NOMO-1 treated with DMSO at 0.1 percent for 48 hours (cell line): ENCODE results near the gene CRIM1.

Experiments
- DNase-seq: peaks from one replicate; lab custom pipeline; 2025; ENCODE audit not compliant: unreplicated experiment; lab: John Stamatoyannopoulos, UW

The CRIM1 gene

GRCh38 chr2:36480028-36480427, 124.5 kb downstream of the CRIM1 start:
- no peak for DNase-seq

GRCh38 chr2:36480636-36481035, 125.1 kb downstream of the CRIM1 start:
- no peak for DNase-seq

- DNase-seq, result no peak
These were observed 126.1 kb downstream of the CRIM1 start for GRCh38 chr2:36481709-36482108.

DNA sequence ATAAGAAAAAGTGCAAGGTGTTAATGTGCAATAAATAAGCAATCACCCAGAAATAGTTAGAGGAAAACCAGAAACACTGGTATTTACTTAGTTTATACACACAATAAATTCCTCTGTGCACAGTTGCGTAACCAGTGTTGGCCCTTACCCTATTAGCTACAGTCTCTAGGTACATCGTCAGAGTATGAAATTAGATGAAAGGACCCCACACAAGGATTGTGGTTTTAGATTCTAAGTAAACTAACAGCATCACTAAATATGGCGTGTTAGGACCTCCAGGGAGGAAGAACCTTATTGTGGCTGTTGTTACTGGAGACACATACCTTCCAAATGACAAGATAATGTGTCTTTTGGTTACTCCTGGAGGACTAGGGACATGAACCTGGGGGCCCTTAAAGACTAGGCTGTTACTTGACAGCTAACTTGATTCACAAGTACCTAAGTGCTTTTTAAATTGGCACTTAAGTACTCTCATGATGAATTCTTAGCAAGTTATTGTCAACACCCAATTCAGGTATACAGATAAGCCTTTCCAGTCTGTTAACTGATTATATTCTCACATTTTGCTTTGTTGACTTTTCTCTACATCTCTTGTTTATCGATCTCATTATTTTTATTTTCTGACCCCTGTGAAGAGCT, 127.1 kb downstream of the CRIM1 start:
- no peak for DNase-seq

DNA sequence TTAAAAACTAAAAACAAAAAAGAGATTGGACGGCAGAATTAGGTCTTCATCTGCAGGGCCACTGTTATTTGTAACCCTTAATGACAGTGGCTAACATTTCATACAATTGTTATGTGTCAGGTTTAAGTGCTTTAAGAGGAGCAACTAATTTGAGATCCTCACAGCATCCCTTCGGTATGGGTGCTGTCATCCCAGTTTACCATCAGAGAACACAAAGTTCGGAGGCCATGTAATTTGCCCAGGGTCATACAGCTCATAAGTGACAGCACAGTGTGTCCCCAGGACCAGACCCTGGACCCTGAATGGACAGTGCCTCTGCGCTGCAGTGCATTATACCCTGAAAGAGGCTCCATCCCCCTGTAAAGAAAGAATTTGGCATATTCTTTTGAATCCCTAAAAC, 127.7 kb downstream of the CRIM1 start:
- DNase-seq, result no peak

GRCh38 chr2:36484454-36484853, 128.9 kb downstream of the CRIM1 start:
- no peak for DNase-seq

- no peak for DNase-seq
These were observed 129.9 kb downstream of the CRIM1 start for GRCh38 chr2:36485521-36485920.

- DNase-seq, result no peak
These were observed 131.0 kb downstream of the CRIM1 start for GRCh38 chr2:36486521-36487044.

GRCh38 chr2:36487947-36488346, 132.4 kb downstream of the CRIM1 start:
- DNase-seq, result no peak

GRCh38 chr2:36489281-36489680, 133.7 kb downstream of the CRIM1 start:
- DNase-seq, result no peak

DNA sequence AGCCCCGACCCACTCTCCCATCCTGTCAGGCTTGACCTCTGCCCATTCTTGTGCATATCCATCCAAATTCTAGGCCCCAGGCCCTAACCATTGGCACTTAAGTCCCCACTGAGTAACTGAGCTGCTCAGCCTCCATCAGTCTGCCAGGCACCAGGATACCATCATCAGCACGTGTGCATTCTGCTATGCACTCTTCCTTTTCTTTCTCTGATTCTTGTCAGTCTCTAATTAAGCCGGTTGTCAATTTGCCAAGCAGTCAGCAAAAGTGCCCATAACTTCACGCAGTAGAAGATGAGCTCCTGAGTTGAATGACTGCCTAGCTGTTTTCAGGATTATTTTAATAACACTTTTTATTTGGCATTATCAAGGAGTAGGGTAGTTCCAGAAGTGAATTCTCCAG, 135.2 kb downstream of the CRIM1 start:
- no peak for DNase-seq

GRCh38 chr2:36492216-36492945, 136.8 kb downstream of the CRIM1 start:
- no peak for DNase-seq

- no peak for DNase-seq
These were observed 137.7 kb downstream of the CRIM1 start for GRCh38 chr2:36493306-36493705.

GRCh38 chr2:36497570-36498163, 142.1 kb downstream of the CRIM1 start:
- DNase-seq, result no peak

- DNase-seq, result no peak
These were observed 143.7 kb downstream of the CRIM1 start for GRCh38 chr2:36499128-36499820.

- DNase-seq, result no peak
These were observed 144.5 kb downstream of the CRIM1 start for GRCh38 chr2:36500072-36500471.

DNA sequence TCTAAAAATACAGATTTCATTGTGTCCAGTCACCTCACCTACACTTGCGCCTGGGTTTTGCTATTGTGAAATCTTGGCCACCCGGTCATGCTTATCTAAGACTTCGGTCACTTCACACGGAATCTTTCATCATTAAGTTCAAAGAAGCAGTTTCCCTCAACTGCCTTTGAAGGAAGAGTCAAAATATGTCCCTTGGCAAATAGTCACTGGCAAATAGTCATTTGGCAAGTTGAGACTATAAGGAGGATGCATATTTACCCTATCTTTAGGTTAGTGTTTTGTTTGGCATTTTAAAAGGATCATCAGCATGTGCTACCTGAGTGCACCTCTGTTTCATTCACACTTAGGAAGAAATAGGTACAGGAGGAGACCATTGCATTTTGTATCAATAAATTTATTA, 146.5 kb downstream of the CRIM1 start:
- peak; percentile 13 for DNase-seq

- DNase-seq, result peak; percentile 21
These were observed 151.8 kb downstream of the CRIM1 start for GRCh38 chr2:36507408-36507812.

- no peak for DNase-seq
These were observed 153.5 kb downstream of the CRIM1 start for GRCh38 chr2:36509075-36509474.

- no peak for DNase-seq
These were observed 156.5 kb downstream of the CRIM1 start for GRCh38 chr2:36511858-36512603.

GRCh38 chr2:36512705-36513104, 157.1 kb downstream of the CRIM1 start:
- DNase-seq, result no peak
